HepG2 (cell line): Measurements from ENCODE around the gene SHE. TPM values are rescaled to one million over a fixed set of nuclear protein-coding genes. Genes with fewer than 3 reads are reported as not detected.

ENCODE experiments used
- ATAC-seq: fragments of 200-7000 bp; cut with Tn5 transposase; 3 replicates; pipeline ENCODE4 v1.9.1; 2020; ENCODE audit warnings: mild to moderate bottlenecking, moderate library complexity
- BruUV-seq: library from RNA; stranded (reverse); fragments of 400-500 nt; replicated peaks from 2 replicates; lab custom pipeline; 2021; lab: Mats Ljungman, UMichigan
- CTCF ChIA-PET: fragments of 300-600 bp; formaldehyde crosslinking; extraction: SDS; loops from one replicate; lab custom pipeline; 2021; ENCODE audit warnings: low total read pairs, inconsistent platforms, low intra/inter-chr PET ratio; lab: Yijun Ruan, JAX
- POLR2A ChIA-PET: fragments of 350-600 bp; sonication (Branson Sonifier 250); formaldehyde crosslinking; loops from one replicate; lab custom pipeline; 2020; ENCODE audit warnings: antibody characterized with exemption, inconsistent platforms; lab: Yijun Ruan, JAX
- DNase-seq: peaks from one replicate; pipeline ENCODE4 v3.0.0-alpha.2; 2015; ENCODE audit warnings: low spot score
- FAIRE-seq: peaks from 3 replicates; lab custom pipeline; 2011; peaks lifted over from hg19 to GRCh38; lab: Jason Lieb, UNC
- H2AFZ ChIP-seq: one replicate; pipeline ENCODE4 v1.6.1; 2011; ENCODE audit warnings: low read length, inconsistent platforms
- H3K27ac ChIP-seq: fragments of 300-600 bp; 3 replicates; pipeline ENCODE4 v1.8.0; 2011; ENCODE audit warnings: mixed run types, mild to moderate bottlenecking, mixed read lengths, low read length, inconsistent platforms; ENCODE audit not compliant: insufficient read depth; ENCODE audit errors: extremely low read length
- H3K27me3 ChIP-seq, 2 experiments: fragments of 200-600 bp in 1 of 2; 2 replicates in 1 of 2; 3 replicates in 1 of 2; pipeline versions ENCODE4 v1.6.0 to v1.8.0; 2011; ENCODE audit warnings: low read length in 2 of 2, mild to moderate bottlenecking in 2 of 2, moderate library complexity in 2 of 2, inconsistent platforms in 1 of 2; ENCODE audit not compliant: insufficient read depth in 2 of 2, control insufficient read depth in 1 of 2
- H3K36me3 ChIP-seq, 2 experiments: fragments of 200-600 bp in 1 of 2; replicated peaks in 1 of 2; 2 replicates in 1 of 2; 3 replicates in 1 of 2; pipeline versions ENCODE4 v1.5.1 to v1.8.0; 2011; ENCODE audit warnings: low read length in 2 of 2, inconsistent platforms in 1 of 2; ENCODE audit not compliant: insufficient read depth in 2 of 2, control insufficient read depth in 1 of 2
- H3K4me1 ChIP-seq: 2 replicates; pipeline ENCODE4 v1.5.1; 2012; ENCODE audit warnings: low read length, inconsistent platforms; ENCODE audit not compliant: insufficient read depth
- H3K4me2 ChIP-seq: 2 replicates; pipeline ENCODE4 v1.6.0; 2011; ENCODE audit warnings: low read depth, low read length, inconsistent platforms
- H3K4me3 ChIP-seq, 3 experiments: fragments of 200-600 bp in 1 of 3; sonication (generic), shearing (Covaris generic) in 1 of 3; replicated peaks in 1 of 3; 2 replicates each; pipeline ENCODE4 v1.5.1; 2011 to 2016; ENCODE audit warnings: low read length in 3 of 3, inconsistent platforms in 2 of 3, low read depth in 2 of 3, mild to moderate bottlenecking in 2 of 3, control low read depth in 1 of 3, mixed read lengths in 1 of 3; ENCODE audit not compliant: insufficient read depth in 1 of 3
- H3K79me2 ChIP-seq: one replicate; pipeline ENCODE4 v1.6.1; 2011; ENCODE audit warnings: low read length, inconsistent platforms; ENCODE audit not compliant: insufficient read depth
- H3K9ac ChIP-seq: 2 replicates; pipeline ENCODE4 v1.6.0; 2011; ENCODE audit warnings: mild to moderate bottlenecking, low read depth, low read length, inconsistent platforms; ENCODE audit not compliant: insufficient read depth
- H3K9me3 ChIP-seq: 2 replicates; pipeline ENCODE4 v1.5.1; 2012; ENCODE audit warnings: mild to moderate bottlenecking, low read length
- H4K20me1 ChIP-seq: 2 replicates; pipeline ENCODE4 v1.6.0; 2011; ENCODE audit warnings: inconsistent platforms, mild to moderate bottlenecking, low read length, moderate library complexity; ENCODE audit not compliant: insufficient read depth
- HDAC6 ChIP-seq: fragments of 200-600 bp; sonication (generic); IDR thresholded peaks from 2 replicates; pipeline ENCODE4 v1.7.0; 2017; ENCODE audit warnings: mild to moderate bottlenecking, antibody characterized with exemption, low read length, low read depth
- MAFK ChIP-seq, 2 experiments: IDR thresholded peaks in 1 of 2; conservative IDR thresholded peaks in 1 of 2; 2 replicates each; pipeline ENCODE4 v1.6.1; 2011; ENCODE audit warnings: improper control_type of control experiment in 2 of 2, low read length in 2 of 2
- ZFP36L2 ChIP-seq: sonication (generic); formaldehyde crosslinking; IDR thresholded peaks from 2 replicates; pipeline ENCODE4 v1.4.0; 2020; ENCODE audit warnings: missing genetic modification reagents
- ZGPAT ChIP-seq: IDR thresholded peaks from 2 replicates; pipeline ENCODE4 v1.6.1; 2016; ENCODE audit warnings: mild to moderate bottlenecking
- WGBS: methylation state at CpG from one replicate; pipeline ENCODE4 v1.1.6; 2017; ENCODE audit warnings: low lambda C conversion rate; 5-methylcytosine and 5-hydroxymethylcytosine counted together
- in situ Hi-C: cut with HindIII; loops from 2 replicates; pipeline ENCODE4 v1.10.0; 2017; ENCODE audit warnings: low pct_unique_long_range_greater_than_20kb; ENCODE audit not compliant: extremely low pct_ligation_motif_present
- intact Hi-C: fragments of 100-400 bp; cut with micrococcal nuclease; formaldehyde crosslinking; loops from one replicate; pipeline ENCODE4 v1.10.0; 2022; ENCODE audit not compliant: unreplicated experiment
- polyA plus RNA-seq, 8 experiments: library from polyadenylated mRNA; depleted of rRNA in 3 of 8; stranded (reverse) in 7 of 8; unstranded in 1 of 8; fragments of >200 nt; fragmentation: Illumina TruSeq in 4 of 8; extraction: Trizol in 4 of 8; gene quantifications; 2 replicates each; pipeline versions ENCODE4 v1.2.1 to v1.2.3, GENCODE V29; 2011 to 2016; ENCODE audit warnings: low read depth in 4 of 8, missing spikeins in 1 of 8, mixed read lengths in 1 of 8; ENCODE audit not compliant: insufficient read depth in 1 of 8
- total RNA-seq, 5 experiments: library from RNA; depleted of rRNA; stranded (reverse); fragments of >200 nt; fragmentation: Illumina TruSeq; extraction: Trizol; gene quantifications; 2 replicates each; pipeline ENCODE4 v1.2.3, GENCODE V29; 2016; ENCODE audit warnings: low read depth in 1 of 5
- TF ChIP-seq, protein P1 (sequence below): sonication (generic); formaldehyde crosslinking; IDR thresholded peaks from 2 replicates; pipeline ENCODE4 v1.4.0; 2020; ENCODE audit warnings: missing genetic modification reagents
- TF ChIP-seq, protein P2 (sequence below), 2 experiments: sonication (generic) in 1 of 2; formaldehyde crosslinking in 1 of 2; IDR thresholded peaks; 2 replicates each; pipeline versions ENCODE4 v1.4.0 to v1.6.1; 2016 to 2020; ENCODE audit warnings: borderline replicate concordance in 1 of 2, low read depth in 1 of 2, mild to moderate bottlenecking in 1 of 2, missing genetic modification reagents in 1 of 2

SHE gene
- total and polyA plus RNA-seq, 2 of the 13 experiments (the other 11 are each of a cell fraction or from before 2014, with no cell fraction given): not detected

DNA sequence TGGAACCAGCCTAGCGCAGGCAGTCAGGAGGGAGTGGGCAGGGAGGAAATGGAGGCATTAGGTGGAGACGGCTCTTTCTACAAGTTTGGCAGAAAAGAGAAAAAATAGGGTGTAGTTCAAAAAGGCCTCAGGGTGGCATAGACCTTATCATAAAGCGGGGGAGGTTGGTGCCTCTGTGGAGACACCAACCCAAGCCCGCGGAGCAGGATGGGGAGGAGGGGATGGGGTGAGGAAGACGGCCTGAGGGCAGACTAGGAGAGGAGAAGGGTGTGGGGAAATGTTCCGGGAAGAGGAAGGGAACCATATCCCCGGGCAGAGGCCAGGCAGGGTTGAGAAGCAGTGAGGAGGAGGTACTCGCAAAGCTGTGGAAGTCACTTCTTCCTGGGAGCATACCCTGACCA, 17.4 kb upstream of the SHE start (continued):
- TF ChIP-seq ZGPAT (CRISPR knock-in tag): no peak
- TF ChIP-seq, protein P1, sequence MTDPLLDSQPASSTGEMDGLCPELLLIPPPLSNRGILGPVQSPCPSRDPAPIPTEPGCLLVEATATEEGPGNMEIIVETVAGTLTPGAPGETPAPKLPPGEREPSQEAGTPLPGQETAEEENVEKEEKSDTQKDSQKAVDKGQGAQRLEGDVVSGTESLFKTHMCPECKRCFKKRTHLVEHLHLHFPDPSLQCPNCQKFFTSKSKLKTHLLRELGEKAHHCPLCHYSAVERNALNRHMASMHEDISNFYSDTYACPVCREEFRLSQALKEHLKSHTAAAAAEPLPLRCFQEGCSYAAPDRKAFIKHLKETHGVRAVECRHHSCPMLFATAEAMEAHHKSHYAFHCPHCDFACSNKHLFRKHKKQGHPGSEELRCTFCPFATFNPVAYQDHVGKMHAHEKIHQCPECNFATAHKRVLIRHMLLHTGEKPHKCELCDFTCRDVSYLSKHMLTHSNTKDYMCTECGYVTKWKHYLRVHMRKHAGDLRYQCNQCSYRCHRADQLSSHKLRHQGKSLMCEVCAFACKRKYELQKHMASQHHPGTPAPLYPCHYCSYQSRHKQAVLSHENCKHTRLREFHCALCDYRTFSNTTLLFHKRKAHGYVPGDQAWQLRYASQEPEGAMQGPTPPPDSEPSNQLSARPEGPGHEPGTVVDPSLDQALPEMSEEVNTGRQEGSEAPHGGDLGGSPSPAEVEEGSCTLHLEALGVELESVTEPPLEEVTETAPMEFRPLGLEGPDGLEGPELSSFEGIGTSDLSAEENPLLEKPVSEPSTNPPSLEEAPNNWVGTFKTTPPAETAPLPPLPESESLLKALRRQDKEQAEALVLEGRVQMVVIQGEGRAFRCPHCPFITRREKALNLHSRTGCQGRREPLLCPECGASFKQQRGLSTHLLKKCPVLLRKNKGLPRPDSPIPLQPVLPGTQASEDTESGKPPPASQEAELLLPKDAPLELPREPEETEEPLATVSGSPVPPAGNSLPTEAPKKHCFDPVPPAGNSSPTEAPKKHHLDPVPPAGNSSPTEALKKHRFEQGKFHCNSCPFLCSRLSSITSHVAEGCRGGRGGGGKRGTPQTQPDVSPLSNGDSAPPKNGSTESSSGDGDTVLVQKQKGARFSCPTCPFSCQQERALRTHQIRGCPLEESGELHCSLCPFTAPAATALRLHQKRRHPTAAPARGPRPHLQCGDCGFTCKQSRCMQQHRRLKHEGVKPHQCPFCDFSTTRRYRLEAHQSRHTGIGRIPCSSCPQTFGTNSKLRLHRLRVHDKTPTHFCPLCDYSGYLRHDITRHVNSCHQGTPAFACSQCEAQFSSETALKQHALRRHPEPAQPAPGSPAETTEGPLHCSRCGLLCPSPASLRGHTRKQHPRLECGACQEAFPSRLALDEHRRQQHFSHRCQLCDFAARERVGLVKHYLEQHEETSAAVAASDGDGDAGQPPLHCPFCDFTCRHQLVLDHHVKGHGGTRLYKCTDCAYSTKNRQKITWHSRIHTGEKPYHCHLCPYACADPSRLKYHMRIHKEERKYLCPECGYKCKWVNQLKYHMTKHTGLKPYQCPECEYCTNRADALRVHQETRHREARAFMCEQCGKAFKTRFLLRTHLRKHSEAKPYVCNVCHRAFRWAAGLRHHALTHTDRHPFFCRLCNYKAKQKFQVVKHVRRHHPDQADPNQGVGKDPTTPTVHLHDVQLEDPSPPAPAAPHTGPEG (CRISPR knock-in tag): no peak
- TF ChIP-seq ZFP36L2: no peak
- TF ChIP-seq HDAC6: no peak

DNA sequence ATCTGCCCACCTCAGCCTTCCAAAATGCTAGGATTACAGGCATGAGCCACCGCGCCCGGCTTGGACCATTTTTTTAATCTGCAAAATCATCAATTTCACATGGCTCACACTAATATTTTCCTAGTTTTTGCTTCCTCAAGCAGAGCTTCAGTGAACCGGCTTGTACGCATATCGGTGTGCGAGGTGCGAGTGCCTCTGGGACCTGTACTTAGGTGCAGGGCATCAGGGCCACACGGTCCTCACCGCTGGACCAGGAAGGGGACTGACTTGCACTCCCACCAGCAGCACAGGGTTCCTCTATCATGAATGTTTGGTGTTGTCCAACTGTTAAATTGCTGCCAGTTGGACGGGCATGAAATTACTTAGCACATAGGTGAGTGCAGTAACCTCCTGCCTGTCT, 15.4 kb upstream of the SHE start:
- in situ Hi-C loops: no loop called here
- ATAC-seq (no peak), DNase-seq (no peak), FAIRE-seq (no peak)
- peaks cover 1 to 20% of the 10 kb centered on the region in 2 experiments; a peak in 4 of 5 replicates for H3K27me3 ChIP-seq
- H3K4me1 ChIP-seq: peaks cover 8% of the 10 kb centered on the region; the same call in 1 of the 2 replicates
- H3K79me2 ChIP-seq: no peaks in the 10 kb centered on the region
- no peak overlapping the region for H3K9ac ChIP-seq
- ChIA-PET POLR2A (no interaction called here), CTCF (no interaction called here)
- H3K4me3 ChIP-seq: no peak overlapping the region
- TF ChIP-seq, protein P2, sequence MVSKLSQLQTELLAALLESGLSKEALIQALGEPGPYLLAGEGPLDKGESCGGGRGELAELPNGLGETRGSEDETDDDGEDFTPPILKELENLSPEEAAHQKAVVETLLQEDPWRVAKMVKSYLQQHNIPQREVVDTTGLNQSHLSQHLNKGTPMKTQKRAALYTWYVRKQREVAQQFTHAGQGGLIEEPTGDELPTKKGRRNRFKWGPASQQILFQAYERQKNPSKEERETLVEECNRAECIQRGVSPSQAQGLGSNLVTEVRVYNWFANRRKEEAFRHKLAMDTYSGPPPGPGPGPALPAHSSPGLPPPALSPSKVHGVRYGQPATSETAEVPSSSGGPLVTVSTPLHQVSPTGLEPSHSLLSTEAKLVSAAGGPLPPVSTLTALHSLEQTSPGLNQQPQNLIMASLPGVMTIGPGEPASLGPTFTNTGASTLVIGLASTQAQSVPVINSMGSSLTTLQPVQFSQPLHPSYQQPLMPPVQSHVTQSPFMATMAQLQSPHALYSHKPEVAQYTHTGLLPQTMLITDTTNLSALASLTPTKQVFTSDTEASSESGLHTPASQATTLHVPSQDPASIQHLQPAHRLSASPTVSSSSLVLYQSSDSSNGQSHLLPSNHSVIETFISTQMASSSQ (IDR thresholded peaks at IDR 0.05; ENCODE audit: low read depth): no peak
- TF ChIP-seq, protein P2 (CRISPR knock-in tag; IDR thresholded peaks at IDR 0.05; ENCODE audit: borderline replicate concordance): no peak
- TF ChIP-seq MAFK (conservative IDR thresholded peaks at IDR 0.05 in 1 of 2, IDR thresholded peaks at IDR 0.05 in 1 of 2; ENCODE audit: low read length in 2 of 2): peak; percentile 9 to 40; a peak in 2 of 4 replicates
- no peak overlapping the region for H3K4me2 ChIP-seq
- H4K20me1 ChIP-seq: no peaks in the 10 kb centered on the region
- no peaks in the 10 kb centered on the region for H3K9me3 ChIP-seq
- H3K27ac ChIP-seq: no peak overlapping the region
- no peak overlapping the region for H2AFZ ChIP-seq
- no TSS peak for BruUV-seq
- no peaks in the 10 kb centered on the region for H3K36me3 ChIP-seq
- WGBS: 67% methylated on average over 11 of the region's 11 CpGs
- intact Hi-C loops: no loop called here
